ENCODE results near the gene LSAMP.

Gene LSAMP

GRCh38 chr3:115999613-116000012, 445.7 kb downstream of the LSAMP start:
- Histone ChIP-seq H3K4me3 (ENCODE audit: low read length in 2 of 2) (no peak overlapping the region), H3K27me3 (ENCODE audit: control insufficient read depth in 1 of 2, insufficient read depth in 2 of 2, low read length in 2 of 2) (no peaks in the 10 kb centered on the region), H3K4me1 (ENCODE audit: control insufficient read depth, insufficient read depth, low read length) (no peaks in the 10 kb centered on the region), H3K9me3 (ENCODE audit: control insufficient read depth in 2 of 2, low read length in 2 of 2) (no peaks in the 10 kb centered on the region), H3K9ac (ENCODE audit: low read length in 2 of 2) (no peak overlapping the region), H3K27ac (ENCODE audit: low read length) (no peak overlapping the region), H3K36me3 (ENCODE audit: control insufficient read depth in 2 of 2, insufficient read depth in 2 of 2, low read length in 2 of 2) (no peaks in the 10 kb centered on the region)

- Histone ChIP-seq H3K4me3 (ENCODE audit: low read length in 2 of 2) (no peak overlapping the region), H3K9me3 (ENCODE audit: control insufficient read depth in 2 of 2, low read length in 2 of 2) (no peaks in the 10 kb centered on the region), H3K4me1 (ENCODE audit: control insufficient read depth, insufficient read depth, low read length) (no peaks in the 10 kb centered on the region), H3K36me3 (ENCODE audit: control insufficient read depth in 2 of 2, insufficient read depth in 2 of 2, low read length in 2 of 2) (no peaks in the 10 kb centered on the region), H3K9ac (ENCODE audit: low read length in 2 of 2) (no peak overlapping the region), H3K27me3 (ENCODE audit: control insufficient read depth in 1 of 2, insufficient read depth in 2 of 2, low read length in 2 of 2) (no peaks in the 10 kb centered on the region), H3K27ac (ENCODE audit: low read length) (no peak overlapping the region)
Observed at GRCh38 chr3:115999001-115999585, 446.2 kb downstream of the LSAMP start.

GRCh38 chr3:115996420-115997108, 448.7 kb downstream of the LSAMP start:
- Histone ChIP-seq H3K4me1 (ENCODE audit: control insufficient read depth, insufficient read depth, low read length) (no peaks in the 10 kb centered on the region), H3K36me3 (ENCODE audit: control insufficient read depth in 2 of 2, insufficient read depth in 2 of 2, low read length in 2 of 2) (no peaks in the 10 kb centered on the region), H3K27ac (ENCODE audit: low read length) (no peak overlapping the region), H3K4me3 (ENCODE audit: low read length in 2 of 2) (no peak overlapping the region), H3K27me3 (ENCODE audit: control insufficient read depth in 1 of 2, insufficient read depth in 2 of 2, low read length in 2 of 2) (no peaks in the 10 kb centered on the region), H3K9ac (ENCODE audit: low read length in 2 of 2) (no peak overlapping the region), H3K9me3 (ENCODE audit: control insufficient read depth in 2 of 2, low read length in 2 of 2) (no peaks in the 10 kb centered on the region)

GRCh38 chr3:115990669-115991068, 454.6 kb downstream of the LSAMP start:
- Histone ChIP-seq H3K27ac (ENCODE audit: low read length) (no peak overlapping the region), H3K9me3 (ENCODE audit: control insufficient read depth in 2 of 2, low read length in 2 of 2) (peaks cover 0 to 3% of the 10 kb centered on the region in 2 donors), H3K4me3 (ENCODE audit: low read length in 2 of 2) (no peak overlapping the region), H3K9ac (ENCODE audit: low read length in 2 of 2) (no peak overlapping the region), H3K4me1 (ENCODE audit: control insufficient read depth, insufficient read depth, low read length) (no peaks in the 10 kb centered on the region), H3K36me3 (ENCODE audit: control insufficient read depth in 2 of 2, insufficient read depth in 2 of 2, low read length in 2 of 2) (no peaks in the 10 kb centered on the region), H3K27me3 (ENCODE audit: control insufficient read depth in 1 of 2, insufficient read depth in 2 of 2, low read length in 2 of 2) (no peaks in the 10 kb centered on the region)

- Histone ChIP-seq H3K27ac (ENCODE audit: low read length) (no peak overlapping the region), H3K4me1 (ENCODE audit: control insufficient read depth, insufficient read depth, low read length) (no peaks in the 10 kb centered on the region), H3K9me3 (ENCODE audit: control insufficient read depth in 2 of 2, low read length in 2 of 2) (peaks cover 0 to 3% of the 10 kb centered on the region in 2 donors), H3K9ac (ENCODE audit: low read length in 2 of 2) (no peak overlapping the region), H3K4me3 (ENCODE audit: low read length in 2 of 2) (no peak overlapping the region), H3K27me3 (ENCODE audit: control insufficient read depth in 1 of 2, insufficient read depth in 2 of 2, low read length in 2 of 2) (no peaks in the 10 kb centered on the region), H3K36me3 (ENCODE audit: control insufficient read depth in 2 of 2, insufficient read depth in 2 of 2, low read length in 2 of 2) (no peaks in the 10 kb centered on the region)
Observed at GRCh38 chr3:115989684-115990421, 455.4 kb downstream of the LSAMP start.

GRCh38 chr3:115986555-115987207, 458.6 kb downstream of the LSAMP start:
- no peaks in the 10 kb centered on the region for H3K4me1 ChIP-seq (ENCODE audit: control insufficient read depth, insufficient read depth, low read length)
- H3K27me3 ChIP-seq (ENCODE audit: control insufficient read depth in 1 of 2, insufficient read depth in 2 of 2, low read length in 2 of 2): no peaks in the 10 kb centered on the region
- no peaks in the 10 kb centered on the region for H3K36me3 ChIP-seq (ENCODE audit: control insufficient read depth in 2 of 2, insufficient read depth in 2 of 2, low read length in 2 of 2)
- no peak overlapping the region for H3K4me3 ChIP-seq (ENCODE audit: low read length in 2 of 2)
- H3K9ac ChIP-seq (ENCODE audit: low read length in 2 of 2): no peak overlapping the region
- peaks cover 0 to 3% of the 10 kb centered on the region in 2 donors for H3K9me3 ChIP-seq (ENCODE audit: control insufficient read depth in 2 of 2, low read length in 2 of 2)
- H3K27ac ChIP-seq (ENCODE audit: low read length): no peak overlapping the region

- Histone ChIP-seq H3K9ac (ENCODE audit: low read length in 2 of 2) (no peak overlapping the region), H3K4me1 (ENCODE audit: control insufficient read depth, insufficient read depth, low read length) (no peaks in the 10 kb centered on the region), H3K9me3 (ENCODE audit: control insufficient read depth in 2 of 2, low read length in 2 of 2) (peaks cover 0 to 3% of the 10 kb centered on the region in 2 donors), H3K27me3 (ENCODE audit: control insufficient read depth in 1 of 2, insufficient read depth in 2 of 2, low read length in 2 of 2) (no peaks in the 10 kb centered on the region), H3K27ac (ENCODE audit: low read length) (no peak overlapping the region), H3K36me3 (ENCODE audit: control insufficient read depth in 2 of 2, insufficient read depth in 2 of 2, low read length in 2 of 2) (no peaks in the 10 kb centered on the region), H3K4me3 (ENCODE audit: low read length in 2 of 2) (no peak overlapping the region)
Observed at GRCh38 chr3:115982629-115983028, 462.7 kb downstream of the LSAMP start.

- Histone ChIP-seq H3K9ac (ENCODE audit: low read length in 2 of 2) (no peak overlapping the region), H3K27ac (ENCODE audit: low read length) (no peak overlapping the region), H3K9me3 (ENCODE audit: control insufficient read depth in 2 of 2, low read length in 2 of 2) (peaks cover 0 to 2% of the 10 kb centered on the region in 2 donors), H3K4me3 (ENCODE audit: low read length in 2 of 2) (no peak overlapping the region), H3K27me3 (ENCODE audit: control insufficient read depth in 1 of 2, insufficient read depth in 2 of 2, low read length in 2 of 2) (no peaks in the 10 kb centered on the region), H3K4me1 (ENCODE audit: control insufficient read depth, insufficient read depth, low read length) (no peaks in the 10 kb centered on the region), H3K36me3 (ENCODE audit: control insufficient read depth in 2 of 2, insufficient read depth in 2 of 2, low read length in 2 of 2) (no peaks in the 10 kb centered on the region)
Observed at GRCh38 chr3:115982108-115982507, 463.2 kb downstream of the LSAMP start.

- no peaks in the 10 kb centered on the region for H3K36me3 ChIP-seq (ENCODE audit: control insufficient read depth in 2 of 2, insufficient read depth in 2 of 2, low read length in 2 of 2)
- no peaks in the 10 kb centered on the region for H3K4me1 ChIP-seq (ENCODE audit: control insufficient read depth, insufficient read depth, low read length)
- no peak overlapping the region for H3K27ac ChIP-seq (ENCODE audit: low read length)
- no peaks in the 10 kb centered on the region for H3K27me3 ChIP-seq (ENCODE audit: control insufficient read depth in 1 of 2, insufficient read depth in 2 of 2, low read length in 2 of 2)
- no peaks in the 10 kb centered on the region for H3K9me3 ChIP-seq (ENCODE audit: control insufficient read depth in 2 of 2, low read length in 2 of 2)
- H3K4me3 ChIP-seq (ENCODE audit: low read length in 2 of 2): no peak overlapping the region
- H3K9ac ChIP-seq (ENCODE audit: low read length in 2 of 2): no peak overlapping the region
Observed at GRCh38 chr3:115980709-115981108, 464.6 kb downstream of the LSAMP start.

- Histone ChIP-seq H3K4me1 (ENCODE audit: control insufficient read depth, insufficient read depth, low read length) (no peaks in the 10 kb centered on the region), H3K27me3 (ENCODE audit: control insufficient read depth in 1 of 2, insufficient read depth in 2 of 2, low read length in 2 of 2) (no peaks in the 10 kb centered on the region), H3K27ac (ENCODE audit: low read length) (no peak overlapping the region), H3K9me3 (ENCODE audit: control insufficient read depth in 2 of 2, low read length in 2 of 2) (no peaks in the 10 kb centered on the region), H3K36me3 (ENCODE audit: control insufficient read depth in 2 of 2, insufficient read depth in 2 of 2, low read length in 2 of 2) (no peaks in the 10 kb centered on the region), H3K4me3 (ENCODE audit: low read length in 2 of 2) (no peak overlapping the region), H3K9ac (ENCODE audit: low read length in 2 of 2) (no peak overlapping the region)
Observed at GRCh38 chr3:115977866-115978265, 467.4 kb downstream of the LSAMP start.
